Spleen (tissue), 7 donors: Measurements from ENCODE around the gene MGAT4A.

Experiments
- CTCF ChIP-seq, 11 experiments: fragments of 200-600 bp in 7 of 11; fragments of 450-650 bp in 4 of 11; sonication (generic) in 4 of 11; IDR thresholded peaks in 8 of 11; conservative IDR thresholded peaks in 3 of 11; 1 replicate in 7 of 11; 2 replicates in 4 of 11; pipeline versions ENCODE4 v1.4.0 to v1.8.0; 2016 to 2021; ENCODE audit warnings: antibody characterized with exemption in 11 of 11, inconsistent platforms in 4 of 11, mild to moderate bottlenecking in 1 of 11
- POLR2A ChIP-seq, 3 donors: fragments of 450-650 bp; IDR thresholded peaks; one replicate each; pipeline ENCODE4 v1.5.1; 2017; ENCODE audit warnings: antibody characterized with exemption in 3 of 3, mild to moderate bottlenecking in 1 of 3
- POLR2AphosphoS5 ChIP-seq, 3 donors: sonication (generic); formaldehyde crosslinking; IDR thresholded peaks; one replicate each; pipeline ENCODE4 v1.5.1; 2017; ENCODE audit warnings: antibody characterized with exemption in 3 of 3
- donor health status: DM: no; HTN: no; CAD: no; lungs with moderate emphysema.
- donor health status: DM: no; HTN: no; CAD: no.
- donor health status: DM: no; HTN: no; CAD: no.

GRCh38 chr2:98775146-98775986 is 44.4 kb upstream of the MGAT4A start:
- no peak for TF ChIP-seq CTCF (IDR thresholded peaks at IDR 0.05 in 8 of 11, conservative IDR thresholded peaks at IDR 0.05 in 3 of 11)
- no peak for TF ChIP-seq POLR2A (IDR thresholded peaks at IDR 0.05)
- no peak for TF ChIP-seq POLR2AphosphoS5 (IDR thresholded peaks at IDR 0.05)
